GM21515 (cell line): ENCODE measurements around the gene GOLGA7B.

Experiments used
- ATAC-seq: cut with Tn5 transposase; IDR thresholded peaks from one replicate; pipeline ENCODE4 v1.9.1; 2021; ENCODE audit not compliant: unreplicated experiment

The GOLGA7B gene

GRCh38 chr10:97866524-97867219 lies 17.0 kb downstream of the GOLGA7B start:
- ATAC-seq, result no peak

GRCh38 chr10:97867220-97867800 lies 17.7 kb downstream of the GOLGA7B start:
- no peak for ATAC-seq

GRCh38 chr10:97868134-97868685 lies 18.6 kb downstream of the GOLGA7B start:
- ATAC-seq, result no peak

- ATAC-seq, result peak; percentile 87
Measured at GRCh38 chr10:97869091-97870042, 19.7 kb downstream of the GOLGA7B start.

GRCh38 chr10:97870990-97871389 lies 21.3 kb downstream of the GOLGA7B start:
- ATAC-seq, result no peak

GRCh38 chr10:97873569-97873968 lies 23.9 kb downstream of the GOLGA7B start:
- ATAC-seq, result no peak

GRCh38 chr10:97874332-97874731 lies 24.7 kb downstream of the GOLGA7B start:
- no peak for ATAC-seq

GRCh38 chr10:97875391-97875790 lies 25.7 kb downstream of the GOLGA7B start:
- no peak for ATAC-seq

GRCh38 chr10:97876402-97876801 lies 26.8 kb downstream of the GOLGA7B start:
- ATAC-seq, result no peak

- no peak for ATAC-seq
Measured at GRCh38 chr10:97879241-97879640, 29.6 kb downstream of the GOLGA7B start.

GRCh38 chr10:97880109-97880508 lies 30.5 kb downstream of the GOLGA7B start:
- ATAC-seq, result no peak

- no peak for ATAC-seq
Measured at GRCh38 chr10:97882142-97883091, 32.8 kb downstream of the GOLGA7B start.

GRCh38 chr10:97883092-97883485 lies 33.4 kb downstream of the GOLGA7B start:
- ATAC-seq, result no peak

- ATAC-seq, result no peak
Measured at GRCh38 chr10:97886286-97886685, 36.6 kb downstream of the GOLGA7B start.

GRCh38 chr10:97887399-97887798 lies 37.8 kb downstream of the GOLGA7B start:
- no peak for ATAC-seq

GRCh38 chr10:97888134-97888533 lies 38.5 kb downstream of the GOLGA7B start:
- no peak for ATAC-seq

GRCh38 chr10:97888641-97889262 lies 39.1 kb downstream of the GOLGA7B start:
- no peak for ATAC-seq

GRCh38 chr10:97889461-97890265 lies 40.0 kb downstream of the GOLGA7B start:
- no peak for ATAC-seq
